ENCODE data around the gene MRAS. TPM values are rescaled to one million over a fixed set of nuclear protein-coding genes. Genes with fewer than 3 reads are reported as not detected.

The MRAS gene
- total and polyA plus RNA-seq, 2 donors from 2014 or later: 30.9 to 106 TPM

GRCh38 chr3:138369151-138369900 lies 20.9 kb downstream of the MRAS start:
- Histone ChIP-seq H3K9me3 (ENCODE audit: control insufficient read depth in 2 of 3, insufficient read depth in 1 of 3, low read length in 3 of 3) (no peaks in the 10 kb centered on the region), H3K4me1 (ENCODE audit: control insufficient read depth in 2 of 3, insufficient read depth in 2 of 3, low read depth in 1 of 3, low read length in 3 of 3) (peaks cover 0 to 16% (median 6%) of the 10 kb centered on the region in 3 donors), H3K4me3 (ENCODE audit: low read length in 3 of 3) (no peak overlapping the region), H3K9ac (ENCODE audit: low read length in 3 of 3) (no peak overlapping the region), H3K36me3 (ENCODE audit: control insufficient read depth in 2 of 3, insufficient read depth in 3 of 3, low read length in 3 of 3) (no peaks in the 10 kb centered on the region), H3K27me3 (ENCODE audit: control insufficient read depth, insufficient read depth, low read length) (no peaks in the 10 kb centered on the region), H3K27ac (ENCODE audit: low read depth in 2 of 2, low read length in 2 of 2) (no peak overlapping the region)
- FAIRE-seq: no peak
- intact Hi-C loops (cut with DNase I): no loop called here
- no peak for DNase-seq
- no peak for TF ChIP-seq CTCF (IDR thresholded peaks at IDR 0.05; ENCODE audit: borderline replicate concordance, extremely low read depth, insufficient read depth)

GRCh38 chr3:138370321-138370720 lies 21.9 kb downstream of the MRAS start:
- H3K4me3 ChIP-seq (ENCODE audit: low read length in 3 of 3): no peak overlapping the region
- H3K27me3 ChIP-seq (ENCODE audit: control insufficient read depth, insufficient read depth, low read length): no peaks in the 10 kb centered on the region
- no peak for TF ChIP-seq CTCF (IDR thresholded peaks at IDR 0.05; ENCODE audit: borderline replicate concordance, extremely low read depth, insufficient read depth)
- FAIRE-seq (no peak), DNase-seq (no peak)
- no peak overlapping the region for H3K27ac ChIP-seq (ENCODE audit: low read depth in 2 of 2, low read length in 2 of 2)
- H3K4me1 ChIP-seq (ENCODE audit: control insufficient read depth in 2 of 3, insufficient read depth in 2 of 3, low read depth in 1 of 3, low read length in 3 of 3): peaks cover 0 to 12% (median 6%) of the 10 kb centered on the region in 3 donors
- no peak overlapping the region for H3K9ac ChIP-seq (ENCODE audit: low read length in 3 of 3)
- intact Hi-C loops (cut with DNase I): no loop called here
- no peaks in the 10 kb centered on the region for H3K9me3 ChIP-seq (ENCODE audit: control insufficient read depth in 2 of 3, insufficient read depth in 1 of 3, low read length in 3 of 3)
- no peaks in the 10 kb centered on the region for H3K36me3 ChIP-seq (ENCODE audit: control insufficient read depth in 2 of 3, insufficient read depth in 3 of 3, low read length in 3 of 3)

GRCh38 chr3:138371070-138371965 lies 22.9 kb downstream of the MRAS start:
- DNase-seq (no peak), FAIRE-seq (no peak)
- Histone ChIP-seq H3K9ac (ENCODE audit: low read length in 3 of 3) (no peak overlapping the region), H3K36me3 (ENCODE audit: control insufficient read depth in 2 of 3, insufficient read depth in 3 of 3, low read length in 3 of 3) (no peaks in the 10 kb centered on the region), H3K27ac (ENCODE audit: low read depth in 2 of 2, low read length in 2 of 2) (no peak overlapping the region), H3K9me3 (ENCODE audit: control insufficient read depth in 2 of 3, insufficient read depth in 1 of 3, low read length in 3 of 3) (no peaks in the 10 kb centered on the region), H3K4me3 (ENCODE audit: low read length in 3 of 3) (no peak overlapping the region), H3K27me3 (ENCODE audit: control insufficient read depth, insufficient read depth, low read length) (no peaks in the 10 kb centered on the region), H3K4me1 (ENCODE audit: control insufficient read depth in 2 of 3, insufficient read depth in 2 of 3, low read depth in 1 of 3, low read length in 3 of 3) (peaks cover 0 to 8% (median 0%) of the 10 kb centered on the region in 3 donors)
- intact Hi-C loops (cut with DNase I): no loop called here
- no peak for TF ChIP-seq CTCF (IDR thresholded peaks at IDR 0.05; ENCODE audit: borderline replicate concordance, extremely low read depth, insufficient read depth)
